ENCODE measurements around the gene VCX3B. TPM values are rescaled to one million over a fixed set of nuclear protein-coding genes. Genes with fewer than 3 reads are reported as not detected.
"Not testable (repeated sequence)": the region's sequence is repeated elsewhere in the genome, so short reads cannot be mapped to it uniquely, and the experiment has no call there.

The VCX3B gene
- total RNA-seq, 3 donors from 2014 or later (not counting 1 experiment from before 2014, with no cell fraction given), result not detected

GRCh38 chrX:8462488-8462887 lies 2.1 kb upstream of the VCX3B start:
- intact Hi-C loops (cut with micrococcal nuclease), result loop anchor here (10.0 kb wide), 1 partner anchor 1928 kb away; the partner anchor contains the start of gene VCX3A
- no peak overlapping the region for H3K27ac ChIP-seq (ENCODE audit: low read length)
- Mint-ChIP-seq H3K27me3 (ENCODE audit: low read depth in 2 of 2) (no peaks in the 10 kb centered on the region), H3K36me3 (no peaks in the 10 kb centered on the region), H3K27ac (no peak overlapping the region), H3K4me3 (no peak overlapping the region), H3K9me3 (peaks cover 0 to 8% of the 10 kb centered on the region in 2 donors), H3K4me1 (no peaks in the 10 kb centered on the region)
- no peaks in the 10 kb centered on the region for H3K36me3 ChIP-seq (ENCODE audit: control insufficient read depth, insufficient read depth, low read length)
- no peak overlapping the region for H3K4me3 ChIP-seq (ENCODE audit: low read length)
- TF ChIP-seq, protein P1, sequence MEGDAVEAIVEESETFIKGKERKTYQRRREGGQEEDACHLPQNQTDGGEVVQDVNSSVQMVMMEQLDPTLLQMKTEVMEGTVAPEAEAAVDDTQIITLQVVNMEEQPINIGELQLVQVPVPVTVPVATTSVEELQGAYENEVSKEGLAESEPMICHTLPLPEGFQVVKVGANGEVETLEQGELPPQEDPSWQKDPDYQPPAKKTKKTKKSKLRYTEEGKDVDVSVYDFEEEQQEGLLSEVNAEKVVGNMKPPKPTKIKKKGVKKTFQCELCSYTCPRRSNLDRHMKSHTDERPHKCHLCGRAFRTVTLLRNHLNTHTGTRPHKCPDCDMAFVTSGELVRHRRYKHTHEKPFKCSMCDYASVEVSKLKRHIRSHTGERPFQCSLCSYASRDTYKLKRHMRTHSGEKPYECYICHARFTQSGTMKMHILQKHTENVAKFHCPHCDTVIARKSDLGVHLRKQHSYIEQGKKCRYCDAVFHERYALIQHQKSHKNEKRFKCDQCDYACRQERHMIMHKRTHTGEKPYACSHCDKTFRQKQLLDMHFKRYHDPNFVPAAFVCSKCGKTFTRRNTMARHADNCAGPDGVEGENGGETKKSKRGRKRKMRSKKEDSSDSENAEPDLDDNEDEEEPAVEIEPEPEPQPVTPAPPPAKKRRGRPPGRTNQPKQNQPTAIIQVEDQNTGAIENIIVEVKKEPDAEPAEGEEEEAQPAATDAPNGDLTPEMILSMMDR (IDR thresholded peaks at IDR 0.05), result no peak
- no peaks in the 10 kb centered on the region for H3K9me3 ChIP-seq (ENCODE audit: control insufficient read depth, insufficient read depth, low read length)
- H3K27me3 ChIP-seq (ENCODE audit: control insufficient read depth, insufficient read depth, low read length), result no peaks in the 10 kb centered on the region
- no peaks in the 10 kb centered on the region for H3K4me1 ChIP-seq (ENCODE audit: control insufficient read depth, insufficient read depth, low read length)
- DNase-seq (no peak), ATAC-seq (no peak)

- no peaks in the 10 kb centered on the region for H3K27me3 ChIP-seq (ENCODE audit: control insufficient read depth, insufficient read depth, low read length)
- Mint-ChIP-seq H3K27me3 (ENCODE audit: low read depth in 2 of 2) (no peaks in the 10 kb centered on the region), H3K4me3 (no peak overlapping the region), H3K27ac (no peak overlapping the region), H3K9me3 (peaks cover 6 to 8% of the 10 kb centered on the region in 2 donors), H3K36me3 (no peaks in the 10 kb centered on the region), H3K4me1 (no peaks in the 10 kb centered on the region)
- H3K27ac ChIP-seq (ENCODE audit: low read length), result no peak overlapping the region
- H3K9me3 ChIP-seq (ENCODE audit: control insufficient read depth, insufficient read depth, low read length), result no peaks in the 10 kb centered on the region
- no peak for ATAC-seq
- TF ChIP-seq, protein P1 (IDR thresholded peaks at IDR 0.05), result no peak
- intact Hi-C loops (cut with micrococcal nuclease), result no loop called here
- no peaks in the 10 kb centered on the region for H3K36me3 ChIP-seq (ENCODE audit: control insufficient read depth, insufficient read depth, low read length)
- no peak for DNase-seq
- no peaks in the 10 kb centered on the region for H3K4me1 ChIP-seq (ENCODE audit: control insufficient read depth, insufficient read depth, low read length)
- no peak overlapping the region for H3K4me3 ChIP-seq (ENCODE audit: low read length)
- WGBS (ENCODE audit: insufficient coverage), result 82% methylated on average over 6 of the region's 8 CpGs
Measured at GRCh38 chrX:8484360-8484949, 19.8 kb downstream of the VCX3B start.

- H3K27ac Mint-ChIP-seq; intact Hi-C loops (cut with micrococcal nuclease); ATAC-seq; H3K9me3 ChIP-seq (ENCODE audit: control insufficient read depth, insufficient read depth, low read length); H3K27me3 Mint-ChIP-seq (ENCODE audit: low read depth in 2 of 2); H3K36me3 ChIP-seq (ENCODE audit: control insufficient read depth, insufficient read depth, low read length); H3K36me3 Mint-ChIP-seq; H3K4me1 ChIP-seq (ENCODE audit: control insufficient read depth, insufficient read depth, low read length); DNase-seq; H3K4me3 Mint-ChIP-seq; H3K27ac ChIP-seq (ENCODE audit: low read length); H3K4me1 Mint-ChIP-seq; H3K27me3 ChIP-seq (ENCODE audit: control insufficient read depth, insufficient read depth, low read length); H3K4me3 ChIP-seq (ENCODE audit: low read length): not testable (repeated sequence)
- WGBS (ENCODE audit: insufficient coverage), result 73% methylated on average over 2 of the region's 4 CpGs
- peaks cover 7 to 10% of the 10 kb centered on the region in 2 donors for H3K9me3 Mint-ChIP-seq
Measured at GRCh38 chrX:8495036-8495435, 30.4 kb downstream of the VCX3B start.

DNA sequence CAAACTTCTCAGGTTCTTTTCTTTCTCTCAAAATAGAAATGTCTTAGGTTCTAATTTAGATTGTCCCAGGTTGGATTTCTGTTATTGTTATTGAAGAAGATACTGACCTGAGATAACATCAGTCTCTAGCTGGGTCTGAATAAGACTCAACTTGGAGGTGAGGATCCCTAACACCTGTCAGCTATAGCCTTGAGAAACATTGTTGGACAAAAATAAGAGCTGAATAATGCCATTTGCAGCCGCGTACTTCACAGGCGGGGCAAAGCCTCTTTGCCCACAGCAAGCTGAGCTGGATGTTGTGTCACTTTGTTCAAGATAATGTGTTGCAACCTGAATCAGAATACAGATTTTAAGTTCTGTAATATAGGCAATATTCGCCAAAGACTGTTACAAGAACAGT lies 35.6 kb downstream of the VCX3B start:
- H3K27ac ChIP-seq (ENCODE audit: low read length), result no peak overlapping the region
- Mint-ChIP-seq H3K4me1 (no peaks in the 10 kb centered on the region), H3K27ac (no peak overlapping the region), H3K9me3 (peaks cover 8 to 11% of the 10 kb centered on the region in 2 donors), H3K36me3 (no peaks in the 10 kb centered on the region), H3K27me3 (ENCODE audit: low read depth in 2 of 2) (no peaks in the 10 kb centered on the region), H3K4me3 (no peak overlapping the region)
- 97% methylated on average over 3 of the region's 4 CpGs for WGBS (ENCODE audit: insufficient coverage)
- H3K4me1 ChIP-seq (ENCODE audit: control insufficient read depth, insufficient read depth, low read length), result no peaks in the 10 kb centered on the region
- intact Hi-C loops (cut with micrococcal nuclease), result no loop called here
- no peaks in the 10 kb centered on the region for H3K9me3 ChIP-seq (ENCODE audit: control insufficient read depth, insufficient read depth, low read length)
- DNase-seq, result no peak
- no peak for ATAC-seq
- TF ChIP-seq, protein P1 (IDR thresholded peaks at IDR 0.05), result no peak
- no peaks in the 10 kb centered on the region for H3K27me3 ChIP-seq (ENCODE audit: control insufficient read depth, insufficient read depth, low read length)
- no peak overlapping the region for H3K4me3 ChIP-seq (ENCODE audit: low read length)
- H3K36me3 ChIP-seq (ENCODE audit: control insufficient read depth, insufficient read depth, low read length), result no peaks in the 10 kb centered on the region

GRCh38 chrX:8502101-8502500 lies 37.5 kb downstream of the VCX3B start:
- H3K9me3 Mint-ChIP-seq, result peaks cover 5 to 11% of the 10 kb centered on the region in 2 donors
- H3K9me3 ChIP-seq (ENCODE audit: control insufficient read depth, insufficient read depth, low read length); H3K27ac Mint-ChIP-seq; H3K27me3 ChIP-seq (ENCODE audit: control insufficient read depth, insufficient read depth, low read length); H3K4me1 ChIP-seq (ENCODE audit: control insufficient read depth, insufficient read depth, low read length); H3K36me3 ChIP-seq (ENCODE audit: control insufficient read depth, insufficient read depth, low read length); H3K27ac ChIP-seq (ENCODE audit: low read length); H3K4me1 Mint-ChIP-seq; DNase-seq; H3K4me3 ChIP-seq (ENCODE audit: low read length); H3K36me3 Mint-ChIP-seq; H3K4me3 Mint-ChIP-seq; H3K27me3 Mint-ChIP-seq (ENCODE audit: low read depth in 2 of 2); ATAC-seq; intact Hi-C loops (cut with micrococcal nuclease): not testable (repeated sequence)
- 93% methylated on average over 8 of the region's 21 CpGs for WGBS (ENCODE audit: insufficient coverage)
